HG03558 (cell line): ENCODE measurements around the gene TTC9B.

Experiments
- ATAC-seq: cut with Tn5 transposase; IDR thresholded peaks from one replicate; pipeline ENCODE4 v1.9.1; 2021; ENCODE audit warnings: moderate number of reproducible peaks; ENCODE audit not compliant: unreplicated experiment; ENCODE audit errors: extremely low read depth

TTC9B gene

DNA sequence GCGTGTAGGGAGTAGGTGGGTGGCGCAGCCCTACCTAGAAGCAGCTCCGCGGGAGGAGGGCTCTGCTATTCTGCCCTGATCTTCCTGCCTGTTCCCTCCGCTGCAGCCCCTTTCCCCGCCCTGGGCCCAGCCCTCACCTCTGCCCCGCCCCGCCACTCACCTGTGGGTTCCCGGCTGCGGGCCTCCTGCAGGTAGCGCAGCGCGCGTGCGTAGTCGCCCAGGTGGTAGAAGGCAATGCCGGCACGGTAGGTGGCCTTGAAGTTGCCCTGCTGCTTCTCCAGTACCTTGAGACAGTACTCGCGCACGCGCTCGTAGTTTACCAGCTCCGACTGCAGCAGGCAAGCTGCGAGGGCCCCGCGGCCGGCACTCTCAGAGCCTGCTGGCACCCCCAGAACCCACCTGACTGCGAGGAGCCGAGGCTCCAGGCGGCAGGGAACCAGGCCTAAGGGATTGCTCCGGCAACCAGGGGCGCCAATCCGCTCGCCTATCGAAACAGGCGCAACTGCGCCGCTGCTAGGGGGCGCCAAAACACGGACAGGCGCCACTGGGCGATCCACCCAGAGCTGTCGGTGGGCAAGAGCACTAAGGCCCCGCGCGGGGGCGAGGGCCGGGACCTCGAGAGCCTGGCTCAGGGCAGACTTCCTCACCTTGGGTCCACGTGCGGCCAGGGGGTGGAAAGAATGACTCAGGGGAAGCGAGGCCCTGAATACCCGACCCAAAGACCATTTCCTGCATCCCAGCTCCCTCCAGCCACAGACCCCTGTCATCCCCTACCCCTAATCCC is 965 bp downstream of the TTC9B start:
- ATAC-seq: no peak

DNA sequence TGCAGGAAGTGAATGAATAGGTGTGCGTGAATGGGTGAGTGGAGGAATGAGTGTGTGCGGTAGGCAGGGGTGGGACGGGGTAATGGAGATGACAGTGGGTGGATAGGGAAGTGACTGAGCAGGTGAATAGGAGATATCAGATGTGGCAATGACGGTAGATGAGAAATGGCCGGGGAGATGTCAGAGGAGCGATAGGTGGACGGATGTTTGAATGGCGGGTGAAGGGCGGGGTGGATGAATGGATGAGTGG is 1.5 kb downstream of the TTC9B start:
- no peak for ATAC-seq

DNA sequence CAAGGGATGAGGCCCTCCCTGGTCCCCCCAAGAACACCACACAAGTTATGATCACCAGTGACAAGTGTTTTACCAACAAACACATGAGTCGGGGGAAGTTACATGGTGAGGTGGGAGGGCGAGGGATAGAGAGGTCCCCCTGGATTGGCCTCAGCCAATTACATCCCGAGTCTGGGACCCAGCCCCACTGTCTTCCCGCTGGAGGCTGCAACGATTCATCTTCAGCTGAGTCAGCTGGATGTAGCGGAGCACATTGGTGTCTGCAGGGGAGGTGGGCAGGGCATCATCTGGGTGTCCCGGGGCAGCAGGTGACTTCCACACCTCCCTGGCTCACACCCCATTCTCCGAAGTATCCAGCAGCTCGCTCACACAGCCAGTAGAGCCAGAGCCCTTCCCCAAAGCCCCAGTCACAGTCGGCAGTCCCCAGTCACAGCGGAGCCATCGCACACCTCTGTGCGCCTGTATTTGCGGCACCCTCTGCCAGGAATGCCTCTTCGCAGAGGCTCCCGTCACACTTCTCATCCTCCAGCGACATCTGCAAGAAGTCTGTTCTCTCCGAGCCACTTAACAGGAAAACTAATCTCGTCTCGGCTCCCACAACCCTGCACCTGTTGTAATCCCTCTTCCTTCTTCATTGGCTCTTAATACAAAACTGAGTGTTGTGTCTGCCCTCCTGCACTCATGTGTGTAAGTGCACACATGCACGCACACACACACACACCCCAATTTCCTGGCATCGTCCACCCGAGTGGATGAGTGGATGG is 2.0 kb downstream of the TTC9B start:
- no peak for ATAC-seq

DNA sequence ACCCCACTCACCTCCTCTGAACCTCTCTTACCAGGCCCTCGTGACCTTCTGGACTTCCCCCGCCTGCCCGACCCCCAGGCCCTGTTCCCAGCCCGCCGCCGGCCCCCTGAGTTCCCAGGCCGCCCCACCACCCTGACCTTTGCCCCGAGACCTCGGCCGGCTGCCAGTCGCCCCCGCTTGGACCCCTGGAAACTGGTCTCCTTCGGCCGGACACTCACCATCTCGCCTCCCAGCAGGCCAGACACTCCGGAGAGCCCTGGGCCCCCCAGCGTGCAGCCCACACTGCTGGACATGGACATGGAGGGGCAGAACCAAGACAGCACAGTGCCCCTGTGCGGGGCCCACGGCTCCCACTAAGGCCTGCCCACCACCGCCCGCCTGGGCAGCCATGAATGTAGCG is 3.2 kb downstream of the TTC9B start:
- no peak for ATAC-seq

DNA sequence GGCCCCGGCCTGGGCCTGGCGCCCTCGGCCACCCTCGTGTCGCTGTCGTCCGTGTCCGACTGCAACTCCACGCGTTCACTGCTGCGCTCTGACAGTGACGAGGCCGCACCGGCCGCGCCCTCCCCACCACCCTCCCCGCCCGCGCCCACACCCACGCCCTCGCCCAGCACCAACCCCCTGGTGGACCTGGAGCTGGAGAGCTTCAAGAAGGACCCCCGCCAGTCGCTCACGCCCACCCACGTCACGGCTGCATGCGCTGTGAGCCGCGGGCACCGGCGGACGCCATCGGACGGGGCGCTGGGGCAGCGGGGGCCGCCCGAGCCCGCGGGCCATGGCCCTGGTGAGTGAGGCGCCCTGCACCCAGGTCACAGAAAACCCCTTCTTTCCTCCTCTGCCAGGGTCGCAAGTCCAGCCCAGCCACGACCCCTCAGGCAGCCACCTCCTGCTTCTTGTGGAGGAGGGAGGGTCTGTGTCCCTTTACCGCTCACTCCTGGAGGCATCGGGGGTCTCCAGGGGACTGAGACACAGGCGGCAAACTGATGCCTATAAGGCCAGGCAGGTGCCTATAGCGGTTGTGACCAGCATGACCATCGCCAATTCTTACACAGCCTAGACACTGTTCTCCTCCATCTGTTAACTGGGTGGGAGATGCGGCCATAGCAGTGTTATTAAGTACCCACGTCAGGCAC is 4.2 kb downstream of the TTC9B start:
- ATAC-seq: no peak

DNA sequence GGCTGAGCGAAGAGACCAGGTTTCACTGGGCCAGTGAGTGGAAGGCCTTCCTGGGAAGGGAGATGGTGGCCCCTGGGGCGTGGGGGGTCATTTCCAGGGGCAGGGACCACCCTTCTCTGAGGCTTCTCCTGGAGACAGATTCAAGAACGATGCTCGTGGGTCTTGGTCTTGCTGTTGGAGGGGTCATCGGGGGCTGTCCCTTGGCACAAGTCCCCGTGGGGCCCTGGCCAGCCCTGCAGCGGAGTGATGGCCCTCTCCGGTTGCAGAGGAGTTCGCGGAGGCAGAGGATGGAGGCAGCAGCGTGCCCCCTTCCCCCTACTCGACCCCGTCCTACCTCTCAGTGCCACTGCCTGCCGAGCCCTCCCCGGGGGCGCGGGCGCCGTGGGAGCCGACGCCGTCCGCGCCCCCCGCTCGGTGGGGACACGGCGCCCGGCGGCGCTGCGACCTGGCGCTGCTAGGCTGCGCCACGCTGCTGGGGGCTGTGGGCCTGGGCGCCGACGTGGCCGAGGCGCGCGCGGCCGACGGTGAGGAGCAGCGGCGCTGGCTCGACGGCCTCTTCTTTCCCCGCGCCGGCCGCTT is 4.8 kb downstream of the TTC9B start:
- no peak for ATAC-seq

DNA sequence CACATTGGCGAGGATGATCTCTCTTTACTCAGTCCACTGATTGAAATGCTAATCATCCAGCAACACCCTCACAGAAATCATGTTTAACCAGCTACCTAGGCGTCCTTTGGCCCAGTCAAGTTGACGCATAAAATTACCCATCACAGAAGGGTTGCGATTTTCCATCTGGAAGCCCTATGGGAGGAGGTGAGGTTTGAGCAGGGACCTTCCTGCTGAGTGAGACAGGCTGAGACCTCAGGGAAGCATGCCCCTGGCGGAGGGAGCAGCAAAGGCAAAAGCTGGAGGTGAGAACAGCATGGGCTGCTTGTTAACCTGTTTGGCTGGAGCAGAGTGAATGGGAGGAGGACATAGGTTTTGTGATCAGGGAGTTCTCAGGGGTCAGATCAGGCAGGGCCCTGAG is 7.3 kb downstream of the TTC9B start:
- ATAC-seq: no peak

DNA sequence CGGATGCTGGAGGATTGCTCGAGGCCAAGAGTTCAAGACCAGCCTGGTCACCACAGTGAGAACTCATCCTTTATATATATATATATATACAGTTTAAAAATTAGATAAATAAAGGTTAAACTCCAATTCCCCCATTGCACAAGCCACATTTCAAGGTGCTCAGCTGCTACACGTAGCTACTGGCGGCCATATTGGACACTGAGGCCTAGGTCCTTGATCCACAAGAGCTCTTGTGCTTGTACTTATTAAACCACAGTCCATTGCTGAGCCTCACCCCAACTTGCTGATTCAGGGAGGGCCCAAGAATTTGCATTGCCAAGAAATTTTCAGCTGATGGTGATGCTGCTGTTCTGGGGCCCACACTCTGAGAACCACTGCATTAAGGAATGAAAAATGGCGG is 9.6 kb downstream of the TTC9B start:
- ATAC-seq: no peak

DNA sequence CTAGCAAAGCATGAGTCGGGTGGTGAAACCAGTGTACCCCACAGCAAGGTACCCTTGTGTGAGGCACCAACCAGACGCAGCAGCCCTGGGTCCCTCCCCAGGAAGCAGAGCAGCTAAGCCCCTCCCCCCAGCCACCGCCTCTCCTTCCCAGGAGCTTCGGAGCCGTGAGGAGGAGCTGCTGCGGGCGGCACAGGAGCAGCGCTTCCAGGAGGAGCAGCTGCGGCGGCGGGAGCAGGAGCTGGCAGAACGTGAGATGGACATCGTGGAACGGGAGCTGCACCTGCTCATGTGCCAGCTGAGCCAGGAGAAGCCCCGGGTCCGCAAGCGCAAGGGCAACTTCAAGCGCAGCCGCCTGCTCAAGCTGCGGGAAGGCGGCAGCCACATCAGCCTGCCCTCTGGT is 12.4 kb downstream of the TTC9B start:
- ATAC-seq: no peak

DNA sequence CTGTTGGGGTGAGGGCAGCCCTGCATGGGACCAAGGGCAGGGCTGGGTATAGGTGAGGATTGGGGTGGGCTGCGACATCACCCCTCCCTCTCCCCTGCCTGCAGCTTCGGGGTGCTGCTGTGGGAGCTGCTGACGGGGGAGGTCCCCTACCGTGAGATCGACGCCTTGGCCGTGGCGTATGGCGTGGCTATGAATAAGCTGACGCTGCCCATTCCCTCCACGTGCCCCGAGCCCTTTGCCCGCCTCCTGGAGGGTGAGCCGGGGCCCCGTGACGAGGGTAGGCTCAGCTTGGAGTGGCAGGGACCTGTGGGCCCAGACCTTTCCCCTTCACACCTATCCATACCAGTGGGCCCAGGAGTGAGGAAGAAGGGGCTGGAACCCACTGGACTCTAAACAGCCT is 13.8 kb downstream of the TTC9B start:
- ATAC-seq: no peak

DNA sequence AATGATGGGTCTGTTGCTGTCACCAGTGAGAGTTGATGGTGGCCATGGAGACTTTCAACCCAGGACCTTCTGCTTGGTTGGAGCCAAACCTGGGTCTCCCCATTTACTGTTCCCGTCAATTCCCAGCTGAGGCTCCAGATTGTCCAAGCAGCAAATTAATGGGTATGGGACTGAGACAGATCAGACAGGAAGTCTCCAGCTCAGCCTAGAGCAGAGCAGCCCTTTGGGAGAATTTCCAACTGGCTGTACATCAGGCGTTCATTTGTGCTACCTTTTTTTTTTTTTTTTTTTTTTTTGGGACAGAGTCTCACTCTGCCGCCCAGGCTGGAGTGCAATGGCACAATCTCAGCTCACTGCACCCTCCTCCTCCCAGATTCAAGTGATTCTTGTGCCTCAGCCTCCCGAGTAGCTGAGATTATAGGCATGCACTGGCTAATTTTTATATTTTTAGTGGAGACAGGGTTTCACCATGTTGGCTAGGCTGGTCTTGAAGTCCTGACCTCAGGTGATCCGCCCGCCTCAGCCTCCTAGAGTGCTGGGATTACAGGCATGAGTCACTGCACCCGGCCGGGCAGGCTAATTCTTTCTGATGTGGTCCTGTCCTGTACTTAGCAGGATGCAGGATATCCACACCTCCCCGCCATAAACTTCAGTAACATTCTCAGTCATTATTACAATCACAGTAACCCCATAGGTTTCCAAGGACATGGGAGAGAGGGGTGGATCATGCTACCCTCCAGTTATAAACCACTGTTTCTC is 17.7 kb downstream of the TTC9B start:
- ATAC-seq: no peak

DNA sequence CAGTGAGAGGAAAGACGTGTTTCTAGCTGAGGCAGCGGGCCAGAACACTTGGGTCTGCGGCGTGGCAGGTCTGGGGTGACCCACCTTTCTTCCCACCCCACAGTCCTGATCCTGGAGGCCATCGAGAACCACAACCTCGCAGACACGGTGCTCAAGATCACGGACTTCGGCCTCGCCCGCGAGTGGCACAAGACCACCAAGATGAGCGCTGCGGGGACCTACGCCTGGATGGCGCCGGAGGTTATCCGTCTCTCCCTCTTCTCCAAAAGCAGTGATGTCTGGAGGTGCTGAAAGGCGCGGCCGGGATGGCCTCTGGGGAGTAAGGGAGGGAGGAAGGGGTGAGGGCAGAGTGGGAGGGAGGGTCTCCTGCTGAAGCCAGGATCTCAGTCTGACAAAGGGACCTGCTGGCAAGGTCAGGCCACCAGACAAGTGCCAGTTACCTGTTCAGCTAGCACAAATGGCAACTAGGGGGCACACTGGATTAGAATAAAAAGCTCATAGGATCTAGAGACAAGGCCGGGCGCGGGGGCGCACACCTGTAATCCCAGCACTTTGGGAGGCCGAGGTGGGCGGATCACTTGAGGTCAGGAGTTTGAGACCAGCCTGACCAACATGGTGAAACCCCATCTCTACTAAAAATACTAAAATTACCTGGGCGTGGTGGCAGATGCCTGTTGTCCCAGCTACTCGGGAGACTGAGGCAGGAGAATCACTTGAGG is 19.8 kb downstream of the TTC9B start:
- no peak for ATAC-seq

DNA sequence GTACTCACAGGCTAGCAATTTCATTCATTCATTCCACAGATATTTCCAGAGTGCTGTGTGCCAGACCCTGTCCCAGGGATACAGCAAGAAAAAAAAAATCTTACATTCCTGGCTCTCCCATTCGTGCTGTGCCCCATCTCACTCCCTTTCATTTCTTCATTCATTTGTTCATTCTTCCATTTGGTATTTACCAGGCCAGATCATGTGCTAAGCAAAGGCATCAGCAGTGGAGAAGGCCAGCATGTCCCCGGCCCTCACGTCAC is 24.7 kb downstream of the TTC9B start:
- ATAC-seq: no peak

DNA sequence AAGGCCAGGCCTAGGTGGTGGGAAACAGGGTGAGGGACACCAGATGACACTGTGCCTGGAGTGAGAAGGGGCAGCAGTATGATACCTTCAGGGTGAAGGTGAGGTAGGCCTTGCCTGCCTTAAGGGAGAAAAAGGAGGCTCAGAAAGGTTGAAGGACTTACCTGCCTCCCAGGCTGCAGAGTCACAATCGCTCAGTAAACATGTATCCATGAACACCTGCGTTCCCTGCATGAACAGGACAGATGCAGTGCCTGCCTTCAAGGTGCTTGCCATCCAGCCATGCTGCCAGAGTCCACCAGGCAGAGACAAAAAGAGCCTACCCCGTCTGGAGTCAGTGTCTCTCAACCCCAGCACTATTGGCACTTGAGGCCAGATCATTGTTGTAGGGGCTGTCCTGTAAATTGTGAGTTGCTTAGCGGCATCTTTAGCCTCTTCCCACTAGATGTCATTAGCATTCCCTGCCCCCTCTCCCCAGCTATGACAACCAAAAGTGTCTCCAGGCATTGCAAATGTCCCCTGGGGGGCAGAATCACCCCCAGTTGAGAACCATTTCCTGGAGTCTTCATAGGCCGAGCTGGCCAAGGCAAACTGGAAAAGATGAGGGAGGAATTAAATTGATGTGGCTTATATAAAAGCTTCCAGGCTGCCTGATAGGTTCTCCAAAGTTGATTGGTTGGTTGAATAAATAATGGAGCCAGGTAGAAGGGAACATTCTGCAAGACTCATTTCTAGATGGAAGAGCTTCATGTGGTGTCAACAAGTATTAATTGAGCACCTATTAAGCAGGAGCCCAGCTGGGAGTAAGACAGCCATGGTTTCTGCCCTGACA is 25.2 kb downstream of the TTC9B start:
- no peak for ATAC-seq

DNA sequence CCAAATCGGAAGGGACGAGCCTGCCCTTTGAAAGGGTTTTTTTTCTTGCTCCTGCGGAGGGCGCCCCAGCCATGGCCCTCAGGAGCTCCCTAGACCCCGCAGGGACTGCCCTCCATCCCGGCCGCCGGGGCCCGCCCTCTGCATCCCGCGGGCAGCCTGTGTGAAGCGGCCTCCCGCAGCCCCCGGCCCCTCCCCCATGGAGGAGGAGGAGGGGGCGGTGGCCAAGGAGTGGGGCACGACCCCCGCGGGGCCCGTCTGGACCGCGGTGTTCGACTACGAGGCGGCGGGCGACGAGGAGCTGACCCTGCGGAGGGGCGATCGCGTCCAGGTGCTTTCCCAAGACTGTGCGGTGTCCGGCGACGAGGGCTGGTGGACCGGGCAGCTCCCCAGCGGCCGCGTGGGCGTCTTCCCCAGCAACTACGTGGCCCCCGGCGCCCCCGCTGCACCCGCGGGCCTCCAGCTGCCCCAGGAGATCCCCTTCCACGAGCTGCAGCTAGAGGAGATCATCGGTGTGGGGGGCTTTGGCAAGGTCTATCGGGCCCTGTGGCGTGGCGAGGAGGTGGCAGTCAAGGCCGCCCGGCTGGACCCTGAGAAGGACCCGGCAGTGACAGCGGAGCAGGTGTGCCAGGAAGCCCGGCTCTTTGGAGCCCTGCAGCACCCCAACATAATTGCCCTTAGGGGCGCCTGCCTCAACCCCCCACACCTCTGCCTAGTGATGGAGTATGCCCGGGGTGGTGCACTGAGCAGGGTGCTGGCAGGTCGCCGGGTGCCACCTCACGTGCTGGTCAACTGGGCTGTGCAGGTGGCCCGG is 26.1 kb downstream of the TTC9B start:
- no peak for ATAC-seq

DNA sequence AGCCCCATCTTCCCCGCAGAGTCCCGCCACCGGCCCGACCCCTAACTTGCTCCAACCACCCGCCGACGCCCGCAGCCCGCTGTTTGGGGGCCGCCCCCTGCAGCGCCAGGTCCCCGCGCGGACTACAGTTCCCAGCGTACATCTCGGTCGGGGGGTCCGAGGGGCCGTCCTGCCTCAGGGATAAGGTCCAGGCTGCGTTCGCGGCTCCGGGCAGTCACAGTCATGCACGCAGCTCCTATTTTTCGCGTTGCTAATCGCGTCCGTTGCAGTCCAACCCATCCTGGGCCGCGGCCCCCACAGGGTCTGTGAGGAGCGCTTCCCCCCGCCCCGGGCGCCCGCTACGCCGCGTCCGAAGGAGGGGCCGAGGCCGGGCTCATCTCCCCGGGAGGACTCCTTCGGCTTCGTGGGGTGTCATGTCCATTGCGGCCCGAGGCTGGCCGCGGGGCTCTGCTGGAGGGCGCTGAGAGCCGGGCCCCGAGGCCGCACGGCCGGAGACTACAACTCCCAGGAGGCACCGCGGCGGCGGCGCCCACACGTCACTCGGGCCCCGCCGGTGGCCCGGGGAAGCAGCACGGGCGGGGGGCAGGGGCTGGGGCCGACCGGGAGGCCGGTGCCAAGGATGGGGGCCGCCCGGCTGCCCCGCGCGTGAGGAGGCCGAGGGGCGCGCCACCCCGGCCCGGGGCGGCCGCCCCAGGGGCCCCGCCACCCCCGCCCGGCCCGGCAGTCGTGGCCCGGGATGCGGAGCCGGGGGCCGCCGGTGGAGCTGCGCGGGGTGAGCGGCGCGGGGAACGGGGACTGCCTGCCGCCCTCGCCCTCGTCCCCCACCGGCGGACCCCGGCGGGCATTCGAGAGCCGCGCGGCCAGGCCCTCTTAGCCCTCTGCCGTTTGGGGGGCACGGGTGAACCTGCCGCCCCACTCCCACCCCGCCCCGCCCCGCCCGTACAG is 27.0 kb downstream of the TTC9B start, which contains the start of gene MAP3K10:
TSS of gene MAP3K10 (plus strand) at position 536 of the 945 bp plus-strand sequence. CDS start 606 bp downstream, outside the sequence.
- no peak for ATAC-seq

DNA sequence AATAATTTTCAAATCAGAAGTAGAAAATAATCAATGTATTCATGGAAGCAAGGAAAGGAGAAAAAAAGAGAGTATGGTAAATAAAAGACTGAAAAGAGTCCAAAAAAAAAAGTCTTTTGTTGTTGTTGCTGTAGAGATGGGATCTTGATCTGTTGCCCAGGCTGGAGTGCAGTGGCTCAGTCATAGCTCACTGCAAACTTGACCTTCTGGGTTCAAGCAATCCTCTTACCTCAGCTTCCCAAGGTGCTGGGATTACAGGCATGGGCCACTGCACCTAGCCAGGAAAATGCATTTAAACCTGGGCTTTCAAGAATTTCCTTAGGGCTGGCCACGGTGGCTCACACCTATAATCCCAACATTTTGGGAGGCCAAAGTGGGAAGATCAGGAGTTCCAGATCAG is 33.9 kb downstream of the TTC9B start:
- ATAC-seq: no peak
